WERI-Rb-1 (cell line): Measurements from ENCODE around the gene ATP8B4.

ENCODE experiments used
- DNase-seq: peaks from one replicate; pipeline ENCODE4 v3.0.0-alpha.2; 2020
- H3K27ac ChIP-seq: fragments of 250-450 bp; sonication (Bioruptor Pico); 2 replicates; pipeline ENCODE4 v1.5.1; 2020; ENCODE audit warnings: mild to moderate bottlenecking, moderate library complexity
- H3K27me3 ChIP-seq: fragments of 250-450 bp; sonication (Bioruptor Pico); 2 replicates; pipeline ENCODE4 v1.5.1; 2021; ENCODE audit warnings: mild to moderate bottlenecking, low read depth, moderate library complexity; ENCODE audit not compliant: insufficient read depth, severe bottlenecking
- H3K36me3 ChIP-seq: fragments of 250-450 bp; sonication (Bioruptor Pico); 2 replicates; pipeline ENCODE4 v1.5.1; 2020; ENCODE audit warnings: mild to moderate bottlenecking, moderate library complexity
- H3K4me3 ChIP-seq: 2 replicates; pipeline ENCODE4 v1.5.1; 2011; ENCODE audit warnings: low read depth, mild to moderate bottlenecking, control low read depth, low read length
- H3K9me3 ChIP-seq: fragments of 250-450 bp; sonication (Bioruptor Pico); 2 replicates; pipeline ENCODE4 v1.5.1; 2021; ENCODE audit warnings: mild to moderate bottlenecking, moderate library complexity; ENCODE audit not compliant: severe bottlenecking
- TF ChIP-seq, protein P1 (sequence below): IDR thresholded peaks from 2 replicates; pipeline ENCODE4 v1.5.1; 2011; ENCODE audit warnings: low read depth, mild to moderate bottlenecking, control low read depth, inconsistent platforms, low read length

Gene ATP8B4

DNA sequence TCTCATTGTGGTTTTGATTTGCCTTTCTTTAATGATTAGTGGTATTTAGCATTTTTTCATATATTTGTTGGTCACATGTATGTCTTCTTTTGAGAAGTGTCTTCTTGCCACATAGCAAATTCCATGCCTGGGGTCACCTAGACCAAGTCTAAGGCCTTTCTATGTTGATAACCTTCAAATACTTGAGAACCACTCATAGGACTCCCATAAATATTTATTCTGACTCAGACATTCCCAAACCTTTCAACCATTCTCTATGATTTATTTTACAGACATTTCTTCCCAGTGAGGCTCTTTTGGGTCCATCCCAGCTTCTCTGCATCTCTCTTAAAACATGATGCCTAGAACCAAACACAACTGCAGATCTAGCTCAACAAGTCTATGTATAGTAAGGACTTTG, 69.2 kb downstream of the ATP8B4 start:
- TF ChIP-seq, protein P1, sequence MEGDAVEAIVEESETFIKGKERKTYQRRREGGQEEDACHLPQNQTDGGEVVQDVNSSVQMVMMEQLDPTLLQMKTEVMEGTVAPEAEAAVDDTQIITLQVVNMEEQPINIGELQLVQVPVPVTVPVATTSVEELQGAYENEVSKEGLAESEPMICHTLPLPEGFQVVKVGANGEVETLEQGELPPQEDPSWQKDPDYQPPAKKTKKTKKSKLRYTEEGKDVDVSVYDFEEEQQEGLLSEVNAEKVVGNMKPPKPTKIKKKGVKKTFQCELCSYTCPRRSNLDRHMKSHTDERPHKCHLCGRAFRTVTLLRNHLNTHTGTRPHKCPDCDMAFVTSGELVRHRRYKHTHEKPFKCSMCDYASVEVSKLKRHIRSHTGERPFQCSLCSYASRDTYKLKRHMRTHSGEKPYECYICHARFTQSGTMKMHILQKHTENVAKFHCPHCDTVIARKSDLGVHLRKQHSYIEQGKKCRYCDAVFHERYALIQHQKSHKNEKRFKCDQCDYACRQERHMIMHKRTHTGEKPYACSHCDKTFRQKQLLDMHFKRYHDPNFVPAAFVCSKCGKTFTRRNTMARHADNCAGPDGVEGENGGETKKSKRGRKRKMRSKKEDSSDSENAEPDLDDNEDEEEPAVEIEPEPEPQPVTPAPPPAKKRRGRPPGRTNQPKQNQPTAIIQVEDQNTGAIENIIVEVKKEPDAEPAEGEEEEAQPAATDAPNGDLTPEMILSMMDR = no peak
- Histone ChIP-seq H3K27me3 (no peaks in the 10 kb centered on the region), H3K36me3 (no peaks in the 10 kb centered on the region), H3K27ac (no peak overlapping the region), H3K9me3 (no peaks in the 10 kb centered on the region), H3K4me3 (no peak overlapping the region)
- DNase-seq = no peak

DNA sequence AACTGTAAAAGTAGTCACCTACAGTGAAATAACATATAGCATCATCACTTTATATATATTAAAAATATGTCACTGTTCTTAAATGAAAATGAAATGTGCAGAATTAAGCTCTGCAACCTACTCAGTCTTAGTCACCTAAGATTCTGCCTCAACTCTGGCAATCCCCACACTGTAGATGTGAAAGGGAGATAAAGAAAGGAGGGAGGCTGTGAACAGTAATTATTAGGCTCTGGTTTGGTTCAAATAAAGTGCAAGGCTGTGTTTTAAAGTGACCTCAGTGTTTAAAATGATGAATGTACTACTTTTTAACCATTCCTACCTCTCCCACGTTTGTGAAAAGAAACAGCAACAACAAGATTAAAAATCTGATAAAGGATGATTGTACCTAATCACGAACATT, 72.2 kb downstream of the ATP8B4 start:
- no peak overlapping the region for H3K27ac ChIP-seq
- H3K36me3 ChIP-seq = no peaks in the 10 kb centered on the region
- peaks cover 6% of the 10 kb centered on the region for H3K9me3 ChIP-seq
- no peak for DNase-seq
- no peaks in the 10 kb centered on the region for H3K27me3 ChIP-seq
- TF ChIP-seq, protein P1 = no peak
- H3K4me3 ChIP-seq = no peak overlapping the region

DNA sequence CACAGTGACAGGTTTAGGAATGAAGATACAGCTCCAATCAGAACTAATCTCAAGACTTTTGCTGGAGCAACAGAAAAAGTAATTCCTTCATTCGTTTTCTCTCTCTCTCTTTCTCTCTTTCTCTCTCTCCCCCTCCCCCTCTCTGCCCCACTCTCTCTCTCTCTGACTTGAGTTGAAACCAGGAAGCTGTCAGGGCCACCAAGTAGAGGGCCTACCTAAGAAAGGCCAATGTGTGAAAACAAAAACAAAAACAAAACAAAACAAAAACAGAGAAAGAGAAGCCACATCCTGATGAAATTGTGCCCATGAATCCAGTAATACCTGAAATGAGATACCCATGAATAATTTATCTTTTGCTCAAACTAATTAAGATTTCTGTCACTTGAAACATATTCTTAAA, 72.9 kb downstream of the ATP8B4 start:
- no peak overlapping the region for H3K4me3 ChIP-seq
- no peaks in the 10 kb centered on the region for H3K36me3 ChIP-seq
- H3K9me3 ChIP-seq = peaks cover 6% of the 10 kb centered on the region
- TF ChIP-seq, protein P1 = no peak
- no peak for DNase-seq
- no peak overlapping the region for H3K27ac ChIP-seq
- H3K27me3 ChIP-seq = no peaks in the 10 kb centered on the region

DNA sequence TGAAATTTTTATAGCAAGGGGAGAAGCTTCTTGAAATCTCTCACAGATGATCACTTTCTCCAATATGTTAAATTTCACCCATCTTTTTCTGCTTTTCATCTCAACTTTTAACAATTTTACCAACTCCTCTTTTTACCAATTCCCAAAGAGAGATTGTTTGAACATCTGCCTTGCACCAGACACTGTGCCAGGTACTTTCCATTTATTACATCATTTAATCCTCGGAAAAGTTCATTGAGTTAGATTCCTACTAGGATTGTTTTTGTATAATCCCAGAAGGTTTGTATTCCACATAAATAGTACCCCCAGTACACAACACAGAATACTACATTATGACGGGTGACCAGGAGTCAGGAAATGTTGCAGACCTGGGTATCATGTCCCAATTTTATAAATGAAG, 74.1 kb downstream of the ATP8B4 start:
- Histone ChIP-seq H3K9me3 (peaks cover 6% of the 10 kb centered on the region), H3K27ac (no peak overlapping the region), H3K36me3 (no peaks in the 10 kb centered on the region), H3K27me3 (no peaks in the 10 kb centered on the region), H3K4me3 (no peak overlapping the region)
- no peak for DNase-seq
- TF ChIP-seq, protein P1 = no peak

DNA sequence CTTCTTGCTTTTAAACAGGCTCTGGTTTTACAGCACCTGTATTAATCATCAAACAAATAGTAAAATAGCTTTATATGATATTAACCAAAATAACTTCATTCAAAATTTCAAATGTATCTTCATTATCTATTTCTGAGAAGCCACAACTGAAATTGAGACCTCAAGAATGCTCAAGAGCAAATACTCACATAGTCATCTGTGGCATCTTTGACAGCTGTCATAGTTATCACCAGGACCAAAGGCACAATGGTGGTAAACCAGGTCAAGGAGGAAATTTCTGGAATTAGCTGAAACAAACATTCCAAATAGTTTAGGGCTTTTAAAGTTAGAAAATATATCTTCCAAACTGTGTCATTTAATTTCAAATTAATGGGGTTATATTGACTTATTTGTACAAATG, 74.6 kb downstream of the ATP8B4 start:
- TF ChIP-seq, protein P1 = no peak
- Histone ChIP-seq H3K4me3 (no peak overlapping the region), H3K27me3 (no peaks in the 10 kb centered on the region), H3K9me3 (peaks cover 6% of the 10 kb centered on the region), H3K27ac (no peak overlapping the region), H3K36me3 (no peaks in the 10 kb centered on the region)
- DNase-seq = no peak

DNA sequence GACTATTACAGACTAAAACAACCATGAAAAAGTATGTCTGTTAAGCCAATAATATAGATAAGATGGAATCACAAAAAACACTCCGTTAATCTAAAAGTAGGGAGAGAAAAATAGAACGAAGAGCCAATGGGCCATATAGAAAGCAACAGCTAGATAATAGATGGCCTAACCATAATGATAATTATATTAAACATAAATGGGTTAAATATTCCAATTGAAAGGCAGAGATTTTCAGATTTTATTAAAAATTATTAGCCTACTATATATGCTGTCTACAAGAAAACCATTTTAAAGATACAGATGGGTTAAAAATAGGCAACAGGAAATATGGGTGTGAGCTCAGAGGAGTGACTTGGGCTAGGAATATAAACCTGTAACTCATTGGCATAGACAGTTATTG, 76.3 kb downstream of the ATP8B4 start:
- Histone ChIP-seq H3K36me3 (no peaks in the 10 kb centered on the region), H3K27me3 (no peaks in the 10 kb centered on the region), H3K4me3 (no peak overlapping the region), H3K9me3 (peaks cover 6% of the 10 kb centered on the region), H3K27ac (no peak overlapping the region)
- TF ChIP-seq, protein P1 = no peak
- no peak for DNase-seq
